GM23338 (cell line): ENCODE measurements around the gene LDLRAD3. TPM values are rescaled to one million over a fixed set of nuclear protein-coding genes. Genes with fewer than 3 reads are reported as not detected.

Experiments used
- ATAC-seq: fragments of 200-7000 bp; cut with Tn5 transposase; 3 replicates; pipeline ENCODE4 v1.9.1; 2020
- DNase-seq: peaks from one replicate; pipeline ENCODE4 v3.0.0-alpha.2; 2015; ENCODE audit warnings: low spot score
- H2AFZ ChIP-seq: fragments of 200-600 bp; sonication (generic); 2 replicates; pipeline ENCODE4 v1.8.0; 2016; ENCODE audit warnings: antibody characterized with exemption, mild to moderate bottlenecking, moderate library complexity
- H3F3A ChIP-seq: fragments of 200-600 bp; sonication (generic); replicated peaks from 2 replicates; pipeline ENCODE4 v1.8.0; 2017; ENCODE audit warnings: antibody characterized with exemption, mixed run types, low read depth
- H3K27ac ChIP-seq: fragments of 200-600 bp; sonication (generic); 2 replicates; pipeline ENCODE4 v1.6.1; 2016; ENCODE audit warnings: low read depth
- H3K27me3 ChIP-seq: fragments of 200-600 bp; sonication (generic); 2 replicates; pipeline ENCODE4 v1.8.0; 2016; ENCODE audit warnings: mild to moderate bottlenecking, mixed run types, moderate library complexity; ENCODE audit not compliant: insufficient read depth
- H3K36me3 ChIP-seq: fragments of 200-600 bp; sonication (generic); 2 replicates; pipeline ENCODE4 v1.8.0; 2016; ENCODE audit warnings: mild to moderate bottlenecking; ENCODE audit not compliant: insufficient read depth
- H3K4me1 ChIP-seq: fragments of 200-600 bp; sonication (generic); 2 replicates; pipeline ENCODE4 v1.8.0; 2016; ENCODE audit warnings: mild to moderate bottlenecking, moderate library complexity; ENCODE audit not compliant: insufficient read depth
- H3K4me2 ChIP-seq: fragments of 200-600 bp; sonication (generic); 2 replicates; pipeline ENCODE4 v1.7.1; 2017; ENCODE audit warnings: mixed run types
- H3K4me3 ChIP-seq: fragments of 200-600 bp; sonication (generic); 2 replicates; pipeline ENCODE4 v1.6.1; 2016; ENCODE audit warnings: mixed run types
- H3K79me2 ChIP-seq: fragments of 200-600 bp; sonication (generic); replicated peaks from 2 replicates; pipeline ENCODE4 v1.8.0; 2017; ENCODE audit warnings: mild to moderate bottlenecking; ENCODE audit not compliant: insufficient read depth
- H3K9me2 ChIP-seq: fragments of 200-600 bp; sonication (generic); 2 replicates; pipeline ENCODE4 v1.8.0; 2017; ENCODE audit not compliant: insufficient read depth
- H4K20me1 ChIP-seq: fragments of 200-600 bp; sonication (generic); replicated peaks from 2 replicates; pipeline ENCODE4 v1.8.0; 2017; ENCODE audit warnings: mild to moderate bottlenecking; ENCODE audit not compliant: insufficient read depth
- H3K27ac Mint-ChIP-seq: 2 replicates; pipeline ENCODE4 v1.8.0; 2020; ENCODE audit warnings: inconsistent platforms, mild to moderate bottlenecking, moderate library complexity, mixed read lengths
- H3K27me3 Mint-ChIP-seq: 3 replicates; pipeline ENCODE4 v1.8.0; 2022; ENCODE audit warnings: low read depth, mild to moderate bottlenecking, moderate library complexity, mixed read lengths, inconsistent platforms; ENCODE audit not compliant: insufficient read depth, poor library complexity
- H3K36me3 Mint-ChIP-seq: 3 replicates; pipeline ENCODE4 v1.8.0; 2021; ENCODE audit warnings: low read depth, mild to moderate bottlenecking, inconsistent platforms, moderate library complexity, mixed read lengths
- H3K4me1 Mint-ChIP-seq: 3 replicates; pipeline ENCODE4 v1.8.0; 2020; ENCODE audit warnings: mild to moderate bottlenecking, inconsistent platforms, mixed read lengths
- H3K4me3 Mint-ChIP-seq: 3 replicates; pipeline ENCODE4 v1.8.0; 2021; ENCODE audit warnings: moderate library complexity, mild to moderate bottlenecking, inconsistent platforms, mixed read lengths
- H3K9me3 Mint-ChIP-seq: 3 replicates; pipeline ENCODE4 v1.8.0; 2020; ENCODE audit warnings: moderate library complexity, mild to moderate bottlenecking, inconsistent platforms, mixed read lengths
- CREB1 ChIP-seq: fragments of 250-450 bp; sonication (Bioruptor Pico); IDR thresholded peaks from 2 replicates; pipeline ENCODE4 v1.5.0; 2020; ENCODE audit warnings: low read depth, mild to moderate bottlenecking, moderate library complexity
- EZH2 ChIP-seq: fragments of 200-600 bp; sonication (generic); IDR thresholded peaks from one replicate; pipeline ENCODE4 v1.8.0; 2017; ENCODE audit warnings: antibody characterized with exemption, mild to moderate bottlenecking, low read depth; ENCODE audit not compliant: unreplicated experiment
- EZH2phosphoT487 ChIP-seq: fragments of 200-600 bp; sonication (generic); IDR thresholded peaks from one replicate; pipeline ENCODE4 v1.8.1; 2018; ENCODE audit warnings: antibody characterized with exemption; ENCODE audit not compliant: unreplicated experiment
- JUNB ChIP-seq: IDR thresholded peaks from one replicate; pipeline ENCODE4 v1.6.1; 2016; ENCODE audit warnings: antibody characterized with exemption; ENCODE audit not compliant: unreplicated experiment
- NANOG ChIP-seq: IDR thresholded peaks from 2 replicates; pipeline ENCODE4 v1.6.1; 2016; ENCODE audit warnings: antibody characterized with exemption, borderline replicate concordance
- POLR2AphosphoS5 ChIP-seq: IDR thresholded peaks from 2 replicates; pipeline ENCODE4 v1.6.1; 2016; ENCODE audit warnings: antibody characterized with exemption, low read depth
- REST ChIP-seq: IDR thresholded peaks from one replicate; pipeline ENCODE4 v1.6.1; 2018; ENCODE audit warnings: antibody characterized with exemption; ENCODE audit not compliant: unreplicated experiment
- STAT1 ChIP-seq: IDR thresholded peaks from one replicate; pipeline ENCODE4 v1.6.1; 2016; ENCODE audit warnings: antibody characterized with exemption; ENCODE audit not compliant: unreplicated experiment
- ZNF114 ChIP-seq: fragments of 250-450 bp; sonication (Bioruptor Pico); IDR thresholded peaks from 2 replicates; pipeline ENCODE4 v1.5.0; 2020; ENCODE audit warnings: mild to moderate bottlenecking, moderate library complexity
- ZNF331 ChIP-seq: fragments of 250-450 bp; sonication (Bioruptor Pico); IDR thresholded peaks from 2 replicates; pipeline ENCODE4 v1.5.0; 2020; ENCODE audit warnings: low read depth, mild to moderate bottlenecking, moderate library complexity
- polyA plus RNA-seq: library from polyadenylated mRNA; unstranded; fragments of >200 nt; fragmentation: Nextera tagmentation; extraction: Ambion mirVana; gene quantifications from 2 replicates; pipeline ENCODE4 v1.2.1, GENCODE V29; 2016
- total RNA-seq: library from RNA; depleted of rRNA; stranded (reverse); fragments of >200 nt; shearing (Covaris generic); gene quantifications from 2 replicates; pipeline ENCODE4 v1.2.3, GENCODE V29; 2014
- TF ChIP-seq, protein P1 (sequence below): IDR thresholded peaks from 2 replicates; pipeline ENCODE4 v1.6.1; 2016; ENCODE audit warnings: antibody characterized with exemption
- TF ChIP-seq, protein P2 (sequence below), 2 experiments: fragments of 200-600 bp in 1 of 2; sonication (generic) in 1 of 2; conservative IDR thresholded peaks; 2 replicates each; pipeline versions ENCODE4 v1.5.1 to v1.6.1; 2016 to 2017; ENCODE audit warnings: antibody characterized with exemption in 2 of 2, low read depth in 2 of 2, mild to moderate bottlenecking in 2 of 2, moderate library complexity in 1 of 2
- TF ChIP-seq, protein P3 (sequence below): fragments of 250-450 bp; sonication (Bioruptor Pico); IDR thresholded peaks from 2 replicates; pipeline ENCODE4 v1.5.0; 2020; ENCODE audit warnings: mild to moderate bottlenecking, moderate library complexity

The LDLRAD3 gene
- total and polyA plus RNA-seq, 2 experiments from 2014 or later = 8.5 to 19.4 TPM

DNA sequence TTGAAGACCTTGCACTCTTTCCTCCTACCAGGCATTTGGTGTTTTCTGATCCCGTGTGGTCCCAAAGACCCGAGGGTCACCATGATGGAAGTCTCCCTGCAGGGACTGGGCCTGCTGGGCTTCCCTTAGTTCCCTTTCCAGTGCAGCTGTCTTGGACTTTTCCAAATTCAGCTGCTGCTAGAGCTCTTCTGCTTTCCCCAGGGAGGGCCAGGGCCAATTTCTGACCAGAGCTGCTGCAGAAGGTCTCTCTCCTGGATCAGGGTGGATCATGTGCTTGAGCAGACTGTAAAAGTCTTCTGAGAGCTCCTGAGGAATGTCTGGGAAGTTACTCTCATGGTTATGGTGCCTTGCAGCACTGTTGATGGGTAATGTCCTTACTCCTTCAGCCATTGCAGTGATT lies 23.2 kb downstream of the LDLRAD3 start:
- Mint-ChIP-seq H3K27me3 (peaks cover 6% of the 10 kb centered on the region), H3K27ac (no peak overlapping the region), H3K4me3 (no peak overlapping the region), H3K4me1 (peaks cover 16% of the 10 kb centered on the region), H3K9me3 (peaks cover 15% of the 10 kb centered on the region; the same call in 2 of the 3 replicates), H3K36me3 (peaks cover 23% of the 10 kb centered on the region)
- H3K4me3 ChIP-seq = no peak overlapping the region
- DNase-seq (no peak), ATAC-seq (no peak)
- peaks cover 24% of the 10 kb centered on the region for H3K4me1 ChIP-seq
- no peaks in the 10 kb centered on the region for H3F3A ChIP-seq
- no peak overlapping the region for H2AFZ ChIP-seq
- H3K27me3 ChIP-seq = no peaks in the 10 kb centered on the region
- H3K4me2 ChIP-seq = no peak overlapping the region
- H3K27ac ChIP-seq = no peak overlapping the region
- TF ChIP-seq, protein P1, sequence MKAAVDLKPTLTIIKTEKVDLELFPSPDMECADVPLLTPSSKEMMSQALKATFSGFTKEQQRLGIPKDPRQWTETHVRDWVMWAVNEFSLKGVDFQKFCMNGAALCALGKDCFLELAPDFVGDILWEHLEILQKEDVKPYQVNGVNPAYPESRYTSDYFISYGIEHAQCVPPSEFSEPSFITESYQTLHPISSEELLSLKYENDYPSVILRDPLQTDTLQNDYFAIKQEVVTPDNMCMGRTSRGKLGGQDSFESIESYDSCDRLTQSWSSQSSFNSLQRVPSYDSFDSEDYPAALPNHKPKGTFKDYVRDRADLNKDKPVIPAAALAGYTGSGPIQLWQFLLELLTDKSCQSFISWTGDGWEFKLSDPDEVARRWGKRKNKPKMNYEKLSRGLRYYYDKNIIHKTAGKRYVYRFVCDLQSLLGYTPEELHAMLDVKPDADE = no peak
- TF ChIP-seq JUNB = no peak
- TF ChIP-seq, protein P2, sequence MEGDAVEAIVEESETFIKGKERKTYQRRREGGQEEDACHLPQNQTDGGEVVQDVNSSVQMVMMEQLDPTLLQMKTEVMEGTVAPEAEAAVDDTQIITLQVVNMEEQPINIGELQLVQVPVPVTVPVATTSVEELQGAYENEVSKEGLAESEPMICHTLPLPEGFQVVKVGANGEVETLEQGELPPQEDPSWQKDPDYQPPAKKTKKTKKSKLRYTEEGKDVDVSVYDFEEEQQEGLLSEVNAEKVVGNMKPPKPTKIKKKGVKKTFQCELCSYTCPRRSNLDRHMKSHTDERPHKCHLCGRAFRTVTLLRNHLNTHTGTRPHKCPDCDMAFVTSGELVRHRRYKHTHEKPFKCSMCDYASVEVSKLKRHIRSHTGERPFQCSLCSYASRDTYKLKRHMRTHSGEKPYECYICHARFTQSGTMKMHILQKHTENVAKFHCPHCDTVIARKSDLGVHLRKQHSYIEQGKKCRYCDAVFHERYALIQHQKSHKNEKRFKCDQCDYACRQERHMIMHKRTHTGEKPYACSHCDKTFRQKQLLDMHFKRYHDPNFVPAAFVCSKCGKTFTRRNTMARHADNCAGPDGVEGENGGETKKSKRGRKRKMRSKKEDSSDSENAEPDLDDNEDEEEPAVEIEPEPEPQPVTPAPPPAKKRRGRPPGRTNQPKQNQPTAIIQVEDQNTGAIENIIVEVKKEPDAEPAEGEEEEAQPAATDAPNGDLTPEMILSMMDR (conservative IDR thresholded peaks at IDR 0.05; ENCODE audit: low read depth in 2 of 2) = no peak
- no peak for TF ChIP-seq NANOG
- no peak for TF ChIP-seq EZH2
- no peak for TF ChIP-seq EZH2phosphoT487
- TF ChIP-seq, protein P3, sequence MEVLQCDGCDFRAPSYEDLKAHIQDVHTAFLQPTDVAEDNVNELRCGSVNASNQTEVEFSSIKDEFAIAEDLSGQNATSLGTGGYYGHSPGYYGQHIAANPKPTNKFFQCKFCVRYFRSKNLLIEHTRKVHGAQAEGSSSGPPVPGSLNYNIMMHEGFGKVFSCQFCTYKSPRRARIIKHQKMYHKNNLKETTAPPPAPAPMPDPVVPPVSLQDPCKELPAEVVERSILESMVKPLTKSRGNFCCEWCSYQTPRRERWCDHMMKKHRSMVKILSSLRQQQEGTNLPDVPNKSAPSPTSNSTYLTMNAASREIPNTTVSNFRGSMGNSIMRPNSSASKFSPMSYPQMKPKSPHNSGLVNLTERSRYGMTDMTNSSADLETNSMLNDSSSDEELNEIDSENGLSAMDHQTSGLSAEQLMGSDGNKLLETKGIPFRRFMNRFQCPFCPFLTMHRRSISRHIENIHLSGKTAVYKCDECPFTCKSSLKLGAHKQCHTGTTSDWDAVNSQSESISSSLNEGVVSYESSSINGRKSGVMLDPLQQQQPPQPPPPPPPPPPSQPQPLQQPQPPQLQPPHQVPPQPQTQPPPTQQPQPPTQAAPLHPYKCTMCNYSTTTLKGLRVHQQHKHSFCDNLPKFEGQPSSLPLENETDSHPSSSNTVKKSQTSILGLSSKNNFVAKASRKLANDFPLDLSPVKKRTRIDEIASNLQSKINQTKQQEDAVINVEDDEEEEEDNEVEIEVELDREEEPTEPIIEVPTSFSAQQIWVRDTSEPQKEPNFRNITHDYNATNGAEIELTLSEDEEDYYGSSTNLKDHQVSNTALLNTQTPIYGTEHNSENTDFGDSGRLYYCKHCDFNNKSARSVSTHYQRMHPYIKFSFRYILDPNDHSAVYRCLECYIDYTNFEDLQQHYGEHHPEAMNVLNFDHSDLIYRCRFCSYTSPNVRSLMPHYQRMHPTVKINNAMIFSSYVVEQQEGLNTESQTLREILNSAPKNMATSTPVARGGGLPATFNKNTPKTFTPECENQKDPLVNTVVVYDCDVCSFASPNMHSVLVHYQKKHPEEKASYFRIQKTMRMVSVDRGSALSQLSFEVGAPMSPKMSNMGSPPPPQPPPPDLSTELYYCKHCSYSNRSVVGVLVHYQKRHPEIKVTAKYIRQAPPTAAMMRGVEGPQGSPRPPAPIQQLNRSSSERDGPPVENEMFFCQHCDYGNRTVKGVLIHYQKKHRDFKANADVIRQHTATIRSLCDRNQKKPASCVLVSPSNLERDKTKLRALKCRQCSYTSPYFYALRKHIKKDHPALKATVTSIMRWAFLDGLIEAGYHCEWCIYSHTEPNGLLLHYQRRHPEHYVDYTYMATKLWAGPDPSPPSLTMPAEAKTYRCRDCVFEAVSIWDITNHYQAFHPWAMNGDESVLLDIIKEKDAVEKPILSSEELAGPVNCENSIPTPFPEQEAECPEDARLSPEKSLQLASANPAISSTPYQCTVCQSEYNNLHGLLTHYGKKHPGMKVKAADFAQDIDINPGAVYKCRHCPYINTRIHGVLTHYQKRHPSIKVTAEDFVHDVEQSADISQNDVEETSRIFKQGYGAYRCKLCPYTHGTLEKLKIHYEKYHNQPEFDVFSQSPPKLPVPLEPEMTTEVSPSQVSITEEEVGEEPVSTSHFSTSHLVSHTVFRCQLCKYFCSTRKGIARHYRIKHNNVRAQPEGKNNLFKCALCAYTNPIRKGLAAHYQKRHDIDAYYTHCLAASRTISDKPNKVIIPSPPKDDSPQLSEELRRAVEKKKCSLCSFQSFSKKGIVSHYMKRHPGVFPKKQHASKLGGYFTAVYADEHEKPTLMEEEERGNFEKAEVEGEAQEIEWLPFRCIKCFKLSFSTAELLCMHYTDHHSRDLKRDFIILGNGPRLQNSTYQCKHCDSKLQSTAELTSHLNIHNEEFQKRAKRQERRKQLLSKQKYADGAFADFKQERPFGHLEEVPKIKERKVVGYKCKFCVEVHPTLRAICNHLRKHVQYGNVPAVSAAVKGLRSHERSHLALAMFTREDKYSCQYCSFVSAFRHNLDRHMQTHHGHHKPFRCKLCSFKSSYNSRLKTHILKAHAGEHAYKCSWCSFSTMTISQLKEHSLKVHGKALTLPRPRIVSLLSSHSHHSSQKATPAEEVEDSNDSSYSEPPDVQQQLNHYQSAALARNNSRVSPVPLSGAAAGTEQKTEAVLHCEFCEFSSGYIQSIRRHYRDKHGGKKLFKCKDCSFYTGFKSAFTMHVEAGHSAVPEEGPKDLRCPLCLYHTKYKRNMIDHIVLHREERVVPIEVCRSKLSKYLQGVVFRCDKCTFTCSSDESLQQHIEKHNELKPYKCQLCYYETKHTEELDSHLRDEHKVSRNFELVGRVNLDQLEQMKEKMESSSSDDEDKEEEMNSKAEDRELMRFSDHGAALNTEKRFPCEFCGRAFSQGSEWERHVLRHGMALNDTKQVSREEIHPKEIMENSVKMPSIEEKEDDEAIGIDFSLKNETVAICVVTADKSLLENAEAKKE (CRISPR knock-in tag) = no peak
- no peak for TF ChIP-seq POLR2AphosphoS5
- no peak for TF ChIP-seq CREB1
- TF ChIP-seq REST = no peak
- no peak for TF ChIP-seq ZNF114 (CRISPR knock-in tag)
- no peak for TF ChIP-seq STAT1
- no peak for TF ChIP-seq ZNF331 (CRISPR knock-in tag)
- peaks cover 7% of the 10 kb centered on the region; the same call in 1 of the 2 replicates for H3K36me3 ChIP-seq
- peaks cover 9% of the 10 kb centered on the region; the same call in 1 of the 2 replicates for H4K20me1 ChIP-seq
- H3K9me2 ChIP-seq = peaks cover 12% of the 10 kb centered on the region
- H3K79me2 ChIP-seq = peaks cover 85% of the 10 kb centered on the region
